ENCODE measurements around the gene DNAJC5.

Gene DNAJC5

GRCh38 chr20:63952769-63953168 lies 57.8 kb downstream of the DNAJC5 start:
- H3K4me1 Mint-ChIP-seq = peaks cover 40% of the 10 kb centered on the region
- H3K4me3 Mint-ChIP-seq = peak overlapping the region; percentile 85 to 88 (median 85)
- H3K27me3 Mint-ChIP-seq (ENCODE audit: low read depth) = no peaks in the 10 kb centered on the region
- no peak for TF ChIP-seq CTCF (IDR thresholded peaks at IDR 0.05; ENCODE audit: unreplicated experiment in 3 of 3)
- H3K36me3 Mint-ChIP-seq (ENCODE audit: low read depth) = no peaks in the 10 kb centered on the region
- no peak overlapping the region for H3K27ac Mint-ChIP-seq
- no peaks in the 10 kb centered on the region for H3K9me3 Mint-ChIP-seq

- H3K27ac Mint-ChIP-seq = peak overlapping the region; percentile 17 to 74 (median 71)
These were observed 59.0 kb downstream of the DNAJC5 start for GRCh38 chr20:63953764-63954429.

GRCh38 chr20:63955281-63955826 lies 60.4 kb downstream of the DNAJC5 start:
- TF ChIP-seq CTCF (IDR thresholded peaks at IDR 0.05; ENCODE audit: unreplicated experiment in 3 of 3) = peak in 2 of 3 experiments; percentile 21 to 22
- Mint-ChIP-seq H3K4me1 (peaks cover 18% of the 10 kb centered on the region), H3K36me3 (ENCODE audit: low read depth) (no peaks in the 10 kb centered on the region), H3K9me3 (no peaks in the 10 kb centered on the region), H3K4me3 (peak overlapping the region; percentile 85 to 88 (median 86)), H3K27ac (peak overlapping the region in 1 of 3 experiments; percentile 60), H3K27me3 (ENCODE audit: low read depth) (no peaks in the 10 kb centered on the region)

More at GRCh38 chr20:63953764-63954429, 59.0 kb downstream of the DNAJC5 start:
- peaks cover 30% of the 10 kb centered on the region for H3K4me1 Mint-ChIP-seq
- H3K36me3 Mint-ChIP-seq (ENCODE audit: low read depth) = no peaks in the 10 kb centered on the region
- peak overlapping the region; percentile 85 to 88 (median 85) for H3K4me3 Mint-ChIP-seq
- no peak for TF ChIP-seq CTCF (IDR thresholded peaks at IDR 0.05; ENCODE audit: unreplicated experiment in 3 of 3)
- no peaks in the 10 kb centered on the region for H3K9me3 Mint-ChIP-seq
- no peaks in the 10 kb centered on the region for H3K27me3 Mint-ChIP-seq (ENCODE audit: low read depth)

- Mint-ChIP-seq H3K27me3 (ENCODE audit: low read depth) (no peaks in the 10 kb centered on the region), H3K4me1 (peaks cover 18% of the 10 kb centered on the region), H3K27ac (peak within 1 kb of the TSS in 2 of 3 experiments; percentile 63 to 76), H3K4me3 (peak within 1 kb of the TSS; percentile 85 to 89 (median 88)), H3K9me3 (no peaks in the 10 kb centered on the region), H3K36me3 (ENCODE audit: low read depth) (no peaks in the 10 kb centered on the region)
- TF ChIP-seq CTCF (IDR thresholded peaks at IDR 0.05; ENCODE audit: unreplicated experiment in 3 of 3) = peak in 2 of 3 experiments; percentile 4 to 7
These were observed 61.1 kb downstream of the DNAJC5 start, which contains the start of gene UCKL1 for GRCh38 chr20:63955827-63956663. Gene UCKL1 (minus strand): TSS chr20:63956416. CDS start chr20:63956372, 44 bp downstream.

- H3K36me3 Mint-ChIP-seq (ENCODE audit: low read depth) = no peaks in the 10 kb centered on the region
- H3K27ac Mint-ChIP-seq = peak overlapping the region in 1 of 3 experiments; percentile 59
- H3K9me3 Mint-ChIP-seq = no peaks in the 10 kb centered on the region
- H3K4me1 Mint-ChIP-seq = peaks cover 18% of the 10 kb centered on the region
- peak overlapping the region; percentile 85 to 89 (median 88) for H3K4me3 Mint-ChIP-seq
- TF ChIP-seq CTCF (IDR thresholded peaks at IDR 0.05; ENCODE audit: unreplicated experiment in 3 of 3) = no peak
- no peaks in the 10 kb centered on the region for H3K27me3 Mint-ChIP-seq (ENCODE audit: low read depth)
These were observed 61.7 kb downstream of the DNAJC5 start for GRCh38 chr20:63956664-63957003.
